Measurements from ENCODE around the gene NTF3. TPM values are rescaled to one million over a fixed set of nuclear protein-coding genes. Genes with fewer than 3 reads are reported as not detected.

The NTF3 gene
- total RNA-seq, 1 experiment from 2014 or later, result not detected

- ATAC-seq (no peak), DNase-seq (ENCODE audit: low read depth, low spot score) (no peak)
- Histone ChIP-seq H3K4me3 (ENCODE audit: low read depth in 2 of 2, low read length in 2 of 2) (no peak overlapping the region), H3K27me3 (ENCODE audit: control insufficient read depth, insufficient read depth, low read length) (no peaks in the 10 kb centered on the region; the same call in 1 of the 2 replicates), H3K9me3 (ENCODE audit: control insufficient read depth, insufficient read depth, low read depth, low read length) (no peaks in the 10 kb centered on the region), H3K36me3 (ENCODE audit: control insufficient read depth, insufficient read depth, low read length) (no peaks in the 10 kb centered on the region), H3K27ac (ENCODE audit: low read length) (no peak overlapping the region), H3K4me1 (ENCODE audit: control insufficient read depth, insufficient read depth, low read length) (no peaks in the 10 kb centered on the region)
- ChIA-PET CTCF (no interaction called here), POLR2A (no interaction called here)
- TF ChIP-seq, protein P1, sequence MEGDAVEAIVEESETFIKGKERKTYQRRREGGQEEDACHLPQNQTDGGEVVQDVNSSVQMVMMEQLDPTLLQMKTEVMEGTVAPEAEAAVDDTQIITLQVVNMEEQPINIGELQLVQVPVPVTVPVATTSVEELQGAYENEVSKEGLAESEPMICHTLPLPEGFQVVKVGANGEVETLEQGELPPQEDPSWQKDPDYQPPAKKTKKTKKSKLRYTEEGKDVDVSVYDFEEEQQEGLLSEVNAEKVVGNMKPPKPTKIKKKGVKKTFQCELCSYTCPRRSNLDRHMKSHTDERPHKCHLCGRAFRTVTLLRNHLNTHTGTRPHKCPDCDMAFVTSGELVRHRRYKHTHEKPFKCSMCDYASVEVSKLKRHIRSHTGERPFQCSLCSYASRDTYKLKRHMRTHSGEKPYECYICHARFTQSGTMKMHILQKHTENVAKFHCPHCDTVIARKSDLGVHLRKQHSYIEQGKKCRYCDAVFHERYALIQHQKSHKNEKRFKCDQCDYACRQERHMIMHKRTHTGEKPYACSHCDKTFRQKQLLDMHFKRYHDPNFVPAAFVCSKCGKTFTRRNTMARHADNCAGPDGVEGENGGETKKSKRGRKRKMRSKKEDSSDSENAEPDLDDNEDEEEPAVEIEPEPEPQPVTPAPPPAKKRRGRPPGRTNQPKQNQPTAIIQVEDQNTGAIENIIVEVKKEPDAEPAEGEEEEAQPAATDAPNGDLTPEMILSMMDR (IDR thresholded peaks at IDR 0.05), result no peak
- no TSS peak for BruUV-seq (replicated peaks)
- in situ Hi-C loops (cut with HindIII; ENCODE audit: low pct_unique_long_range_greater_than_20kb, low sequenced_read_pairs) (no loop called here), intact Hi-C loops (cut with micrococcal nuclease; ENCODE audit: unreplicated experiment) (no loop called here)
Observed at GRCh38 chr12:5518584-5519365, 86.9 kb downstream of the NTF3 start.

DNA sequence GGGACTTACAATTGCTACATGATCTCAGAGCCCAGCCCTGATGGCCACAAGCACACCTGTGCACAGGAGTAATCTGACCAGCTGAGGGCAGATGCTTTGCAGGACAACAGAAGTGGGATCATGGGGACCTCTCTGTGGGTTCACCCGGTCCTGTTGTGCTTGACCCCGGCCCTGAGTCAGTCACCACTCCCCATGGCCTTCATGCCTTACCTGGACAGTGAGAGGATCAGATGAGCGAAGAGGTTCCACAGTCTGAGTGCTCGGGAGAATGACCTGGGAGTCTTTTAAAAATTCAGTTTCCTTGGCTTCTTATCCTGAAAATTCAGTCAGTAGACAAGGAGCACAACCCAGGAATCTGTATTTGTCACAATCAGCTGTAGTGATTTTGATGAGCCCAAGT lies 88.1 kb downstream of the NTF3 start:
- H3K9me3 ChIP-seq (ENCODE audit: control insufficient read depth, insufficient read depth, low read depth, low read length), result no peaks in the 10 kb centered on the region
- TF ChIP-seq REST (IDR thresholded peaks at IDR 0.05; ENCODE audit: insufficient read depth in 1 of 2, low read depth in 2 of 2, low read length in 1 of 2) (no peak), TCF7L2 (IDR thresholded peaks at IDR 0.05; ENCODE audit: low read depth, low read length) (no peak), SIN3A (IDR thresholded peaks at IDR 0.05; ENCODE audit: borderline replicate concordance, insufficient read depth, low read depth, low read length) (no peak), POLR2AphosphoS5 (IDR thresholded peaks at IDR 0.05; ENCODE audit: low read depth, low read length) (no peak)
- TF ChIP-seq, protein P1 (IDR thresholded peaks at IDR 0.05), result no peak
- ChIA-PET POLR2A (no interaction called here), CTCF (no interaction called here)
- BruUV-seq (replicated peaks), result no TSS peak
- no peak overlapping the region for H3K4me3 ChIP-seq (ENCODE audit: low read depth in 2 of 2, low read length in 2 of 2)
- H3K4me1 ChIP-seq (ENCODE audit: control insufficient read depth, insufficient read depth, low read length), result no peaks in the 10 kb centered on the region
- ATAC-seq (no peak), DNase-seq (ENCODE audit: low read depth, low spot score) (no peak)
- no peaks in the 10 kb centered on the region for H3K36me3 ChIP-seq (ENCODE audit: control insufficient read depth, insufficient read depth, low read length)
- in situ Hi-C loops (cut with HindIII; ENCODE audit: low pct_unique_long_range_greater_than_20kb, low sequenced_read_pairs), result no loop called here
- no peaks in the 10 kb centered on the region; the same call in 1 of the 2 replicates for H3K27me3 ChIP-seq (ENCODE audit: control insufficient read depth, insufficient read depth, low read length)
- no peak overlapping the region for H3K27ac ChIP-seq (ENCODE audit: low read length)
- intact Hi-C loops (cut with micrococcal nuclease; ENCODE audit: unreplicated experiment), result no loop called here

Data from Panc1 (cell line).